Hematopoietic multipotent progenitor cell treated with erythropoietin and hydrocortisone succinate and interleukin-3 and kit ligand, for 17 days (in vitro differentiated cells): ENCODE results near the gene TLR1.
"Not testable (repeated sequence)": the region's sequence is repeated elsewhere in the genome, so short reads cannot be mapped to it uniquely, and the experiment has no call there.

Experiments used
- DNase-seq: peaks from one replicate; pipeline ENCODE4 v3.0.0-alpha.2; 2015; ENCODE audit warnings: low spot score

Gene TLR1

GRCh38 chr4:38774181-38774955 is 30.2 kb downstream of the TLR1 start:
- DNase-seq: no peak

GRCh38 chr4:38770281-38770680 is 34.3 kb downstream of the TLR1 start:
- DNase-seq: not testable (repeated sequence)

DNA sequence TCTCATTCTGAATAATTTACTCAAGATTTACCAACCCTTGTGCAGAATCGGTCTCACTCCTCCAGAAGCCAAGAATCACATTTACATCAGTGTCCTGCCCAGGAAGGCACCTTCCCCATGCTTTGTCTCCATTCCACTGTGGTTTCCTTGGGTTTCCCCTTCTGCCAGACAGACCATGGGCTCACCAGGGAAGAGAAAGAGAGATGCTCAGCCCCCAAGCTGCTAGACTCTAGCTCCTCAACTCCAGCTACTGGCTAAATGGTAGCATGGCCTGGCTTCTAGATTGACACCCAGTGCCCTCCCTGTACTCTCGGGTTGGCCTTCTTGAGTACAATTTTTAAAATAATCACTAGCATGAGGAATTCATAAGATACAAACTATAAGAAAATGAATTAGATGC is 34.7 kb downstream of the TLR1 start:
- DNase-seq: no peak

- no peak for DNase-seq
These were observed 35.1 kb downstream of the TLR1 start for GRCh38 chr4:38769441-38769840.

DNA sequence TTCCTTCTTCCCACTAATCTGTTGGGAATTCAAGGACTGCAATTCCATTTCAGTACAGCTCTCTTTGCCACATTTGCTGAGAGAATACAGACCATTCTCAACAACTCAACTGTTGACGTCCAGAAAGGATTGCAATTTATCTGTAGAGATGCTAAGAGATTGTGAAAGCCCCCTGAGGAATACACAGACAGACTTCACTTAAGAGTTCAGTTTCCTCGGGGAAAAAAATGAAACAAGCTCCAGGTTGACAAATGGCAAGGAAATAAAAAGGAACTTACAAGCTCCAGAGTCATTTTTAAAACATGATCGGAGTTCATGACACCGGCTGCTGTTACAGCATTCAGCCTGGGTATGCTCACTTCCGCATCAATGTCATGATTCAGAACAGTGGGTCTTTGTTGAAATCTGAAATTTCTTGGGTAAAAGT is 35.6 kb downstream of the TLR1 start:
- no peak for DNase-seq

GRCh38 chr4:38766940-38767339 is 37.7 kb downstream of the TLR1 start:
- not testable (repeated sequence) for DNase-seq

- no peak for DNase-seq
These were observed 39.2 kb downstream of the TLR1 start for GRCh38 chr4:38765382-38765781.

GRCh38 chr4:38764277-38764676 is 40.3 kb downstream of the TLR1 start:
- no peak for DNase-seq

- DNase-seq: no peak
These were observed 42.0 kb downstream of the TLR1 start for GRCh38 chr4:38762560-38762959.

DNA sequence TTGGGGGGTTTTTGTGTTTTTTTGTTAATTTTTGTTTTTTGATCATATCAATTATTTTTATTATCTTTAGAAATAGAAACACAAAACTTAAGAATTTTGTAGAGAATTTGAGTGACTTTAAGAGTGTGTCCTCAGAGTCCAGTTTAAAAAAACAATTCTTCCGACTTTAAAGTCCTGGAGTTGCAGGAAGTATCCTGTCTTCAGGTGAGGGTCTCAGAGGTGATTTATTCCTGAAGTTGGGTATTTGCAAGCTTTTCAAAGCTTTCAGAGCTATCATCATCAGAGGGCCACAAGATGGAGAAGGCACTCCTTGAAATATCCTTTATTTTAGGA is 44.8 kb downstream of the TLR1 start:
- no peak for DNase-seq

- peak; percentile 52 for DNase-seq
These were observed 45.3 kb downstream of the TLR1 start for GRCh38 chr4:38759113-38759789.

DNA sequence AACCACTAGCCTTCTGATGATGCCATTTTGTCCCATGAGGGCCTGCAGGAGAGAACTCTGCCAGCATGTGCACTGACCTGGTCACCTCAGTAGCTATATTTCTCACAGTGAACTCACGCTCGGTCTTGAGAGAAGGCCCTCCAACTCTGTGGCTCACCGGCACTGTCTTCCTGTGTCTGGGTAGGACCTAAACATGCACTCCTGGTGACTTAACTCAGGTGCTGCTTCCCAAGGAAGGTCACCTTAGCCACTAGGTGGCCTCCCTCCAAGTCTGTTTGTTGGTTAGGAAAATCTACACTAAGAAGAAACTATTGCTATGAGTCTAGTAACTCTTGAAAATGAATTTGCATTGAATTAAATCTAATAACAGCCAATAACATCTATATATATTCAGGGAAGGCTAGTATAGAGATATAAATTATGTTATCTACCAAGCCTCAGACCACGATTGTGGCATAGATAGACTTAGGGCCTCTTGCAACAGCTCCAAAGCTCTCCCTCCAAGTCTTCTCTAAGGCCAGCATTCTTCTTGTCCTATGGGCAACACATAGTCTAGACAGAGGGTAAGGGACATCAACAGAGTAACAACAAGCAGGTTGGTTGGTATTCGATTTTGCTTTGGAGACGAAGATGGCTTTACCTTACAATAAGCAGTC is 46.5 kb downstream of the TLR1 start:
- DNase-seq: no peak

GRCh38 chr4:38752941-38753806 is 51.4 kb downstream of the TLR1 start:
- DNase-seq: no peak

DNA sequence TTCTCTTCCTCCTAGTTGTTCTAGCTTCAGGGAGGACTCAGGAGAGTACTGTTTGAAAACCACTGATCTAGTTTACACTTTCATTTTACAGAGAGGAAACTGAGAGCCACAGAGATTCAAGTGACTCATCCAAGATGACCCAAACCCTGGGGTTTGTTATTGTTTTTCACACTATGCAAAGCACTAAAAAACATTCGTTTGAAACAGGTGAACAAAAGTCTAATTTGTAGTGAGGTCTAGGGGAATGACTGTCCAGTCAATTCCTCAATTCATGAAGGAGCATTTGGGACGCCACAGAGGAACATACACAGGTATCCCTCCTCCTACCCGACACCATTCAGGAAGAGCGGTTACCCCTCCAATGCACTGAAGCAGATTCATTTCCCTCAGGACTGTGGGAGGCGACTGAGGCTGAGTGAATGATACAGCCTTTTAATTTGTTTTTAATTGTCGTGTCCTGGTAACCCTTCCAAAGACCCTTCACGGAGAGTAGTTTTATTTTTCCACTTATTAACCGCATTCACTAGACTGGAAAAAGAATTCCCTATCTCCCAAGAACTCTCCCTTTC is 52.1 kb downstream of the TLR1 start:
- DNase-seq: no peak

DNA sequence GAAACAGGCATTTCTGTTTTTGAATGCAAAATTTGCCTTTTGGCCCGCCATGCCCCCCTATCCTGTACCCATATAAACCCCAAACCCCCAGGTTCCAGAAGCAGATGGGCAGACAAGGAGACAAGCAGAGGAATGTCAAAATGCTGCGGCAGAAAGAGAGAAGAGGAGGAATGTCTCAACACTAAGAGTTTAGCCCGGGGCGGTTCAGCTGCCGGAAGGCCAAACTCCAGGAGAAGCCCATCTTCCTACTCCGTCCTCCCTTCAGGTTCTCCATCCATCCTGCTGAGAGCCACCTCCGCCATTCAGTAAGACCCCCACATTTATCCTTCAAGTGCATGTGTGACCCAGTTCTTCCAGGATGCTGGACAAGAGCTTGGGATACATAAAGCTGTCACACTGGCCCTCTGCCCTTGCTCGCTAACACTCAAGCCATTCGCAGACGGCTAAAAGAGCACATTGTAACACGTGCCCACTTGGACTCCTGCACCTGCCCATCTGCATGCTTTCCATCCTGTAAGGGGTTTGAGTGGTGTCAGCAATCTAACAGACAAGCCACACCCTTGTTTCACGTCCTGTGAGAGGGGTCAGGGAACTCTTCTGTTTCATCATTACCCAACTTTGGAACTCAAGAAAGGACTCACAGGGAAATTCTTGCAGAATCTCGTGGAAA is 53.1 kb downstream of the TLR1 start:
- no peak for DNase-seq

- DNase-seq: no peak
These were observed 55.3 kb downstream of the TLR1 start for GRCh38 chr4:38749336-38749735.

- no peak for DNase-seq
These were observed 57.0 kb downstream of the TLR1 start for GRCh38 chr4:38747629-38748028.
